ENCODE results near the gene CDK12. TPM values are rescaled to one million over a fixed set of nuclear protein-coding genes. Genes with fewer than 3 reads are reported as not detected.

Gene CDK12
- total RNA-seq, 2 donors from 2014 or later: 17.4 to 25.1 TPM

GRCh38 chr17:39529455-39529854 lies 68.2 kb downstream of the CDK12 start:
- intact Hi-C loops (cut with DNase I): no loop called here
- TF ChIP-seq CTCF (IDR thresholded peaks at IDR 0.05) (no peak), POLR2A (IDR thresholded peaks at IDR 0.05) (no peak)
- no peak overlapping the region for H3K4me3 ChIP-seq
- DNase-seq (no peak), ATAC-seq (no peak)
- H3K27me3 ChIP-seq: no peaks in the 10 kb centered on the region
- WGBS, 2 donors: 44 to 45% methylated on average over 2 of the region's 2 CpGs
- no peaks in the 10 kb centered on the region for H3K4me1 ChIP-seq
- H3K27ac ChIP-seq: no peak overlapping the region
- peaks cover 5 to 34% of the 10 kb centered on the region in 2 donors for H3K36me3 ChIP-seq (replicated peaks in 1 of 2; ENCODE audit: insufficient read depth in 1 of 2, low read depth in 2 of 2)
- H3K9me3 ChIP-seq: no peaks in the 10 kb centered on the region

GRCh38 chr17:39530513-39530912 lies 69.2 kb downstream of the CDK12 start:
- no peak overlapping the region for H3K27ac ChIP-seq
- no peaks in the 10 kb centered on the region for H3K4me1 ChIP-seq
- DNase-seq: no peak
- H3K4me3 ChIP-seq: no peak overlapping the region
- H3K9me3 ChIP-seq: no peaks in the 10 kb centered on the region
- no peaks in the 10 kb centered on the region for H3K27me3 ChIP-seq
- WGBS, 2 donors: 84 to 89% methylated on average over 7 to 10 of the region's 10 CpGs
- TF ChIP-seq POLR2A (IDR thresholded peaks at IDR 0.05) (no peak), CTCF (IDR thresholded peaks at IDR 0.05) (no peak)
- ATAC-seq: no peak
- H3K36me3 ChIP-seq (replicated peaks in 1 of 2; ENCODE audit: insufficient read depth in 1 of 2, low read depth in 2 of 2): peaks cover 0 to 25% of the 10 kb centered on the region in 2 donors
- intact Hi-C loops (cut with DNase I): no loop called here

DNA sequence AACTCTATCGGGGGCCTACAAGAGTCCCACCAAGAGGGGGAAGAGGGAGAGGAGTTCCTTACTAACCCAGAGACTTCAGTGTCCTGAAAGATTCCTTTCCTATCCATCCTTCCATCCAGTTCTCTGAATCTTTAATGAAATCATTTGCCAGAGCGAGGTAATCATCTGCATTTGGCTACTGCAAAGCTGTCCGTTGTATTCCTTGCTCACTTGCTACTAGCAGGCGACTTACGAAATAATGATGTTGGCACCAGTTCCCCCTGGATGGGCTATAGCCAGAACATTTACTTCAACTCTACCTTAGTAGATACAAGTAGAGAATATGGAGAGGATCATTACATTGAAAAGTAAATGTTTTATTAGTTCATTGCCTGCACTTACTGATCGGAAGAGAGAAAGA lies 70.0 kb downstream of the CDK12 start:
- DNase-seq: no peak

GRCh38 chr17:39533891-39534290 lies 72.6 kb downstream of the CDK12 start:
- H3K9me3 ChIP-seq: no peaks in the 10 kb centered on the region
- no peak for DNase-seq
- peaks cover 0 to 20% of the 10 kb centered on the region in 2 donors for H3K36me3 ChIP-seq (replicated peaks in 1 of 2; ENCODE audit: insufficient read depth in 1 of 2, low read depth in 2 of 2)
- no peaks in the 10 kb centered on the region for H3K27me3 ChIP-seq
- no peak for ATAC-seq
- 59 to 67% methylated on average over 4 of the region's 4 CpGs for WGBS, 2 donors
- H3K4me3 ChIP-seq: no peak overlapping the region
- H3K4me1 ChIP-seq: no peaks in the 10 kb centered on the region
- TF ChIP-seq CTCF (IDR thresholded peaks at IDR 0.05) (no peak), POLR2A (IDR thresholded peaks at IDR 0.05) (no peak)
- H3K27ac ChIP-seq: no peak overlapping the region
- intact Hi-C loops (cut with DNase I): no loop called here

More for the DNA sequence above, 70.0 kb downstream of the CDK12 start:
- 84 to 90% methylated on average over 6 of the region's 6 CpGs for WGBS, 2 donors
- intact Hi-C loops (cut with DNase I): no loop called here
- Histone ChIP-seq H3K4me3 (no peak overlapping the region), H3K27me3 (no peaks in the 10 kb centered on the region), H3K36me3 (replicated peaks in 1 of 2; ENCODE audit: insufficient read depth in 1 of 2, low read depth in 2 of 2) (peaks cover 0 to 21% of the 10 kb centered on the region in 2 donors), H3K4me1 (no peaks in the 10 kb centered on the region), H3K27ac (no peak overlapping the region), H3K9me3 (no peaks in the 10 kb centered on the region)
- TF ChIP-seq POLR2A (IDR thresholded peaks at IDR 0.05): no peak
- ATAC-seq: no peak

DNA sequence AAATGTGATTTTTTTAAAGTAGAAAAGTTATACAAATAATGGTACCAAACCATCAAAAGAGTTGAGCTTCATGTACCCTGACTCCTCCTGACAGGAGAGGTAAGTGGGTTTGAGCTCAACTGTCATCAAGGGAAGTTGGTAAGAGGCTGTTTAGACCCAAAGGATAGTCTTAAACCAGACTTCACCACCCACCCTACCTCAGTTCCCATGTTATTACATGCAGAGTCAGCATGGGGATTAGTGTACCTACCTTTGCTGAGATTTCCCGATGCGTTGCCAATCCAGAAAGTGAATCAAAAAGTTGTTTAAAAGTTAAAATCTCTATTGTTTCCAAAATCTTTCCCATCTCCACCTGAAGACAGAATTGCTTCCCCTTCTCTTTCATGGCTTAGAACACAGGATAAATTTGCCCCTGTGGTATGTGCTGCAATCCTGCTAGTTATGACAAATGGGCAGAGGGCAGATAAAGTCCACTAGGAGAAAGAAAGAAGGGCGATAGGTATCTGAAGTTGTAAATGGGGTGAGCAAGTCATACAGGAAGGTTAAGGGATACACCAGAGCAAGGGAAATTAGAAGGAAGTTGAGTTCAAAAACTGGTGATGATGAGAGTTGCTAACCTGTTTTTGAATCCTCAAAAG lies 73.6 kb downstream of the CDK12 start:
- Histone ChIP-seq H3K4me3 (no peak overlapping the region), H3K27me3 (no peaks in the 10 kb centered on the region), H3K9me3 (no peaks in the 10 kb centered on the region), H3K27ac (no peak overlapping the region), H3K36me3 (replicated peaks in 1 of 2; ENCODE audit: insufficient read depth in 1 of 2, low read depth in 2 of 2) (peaks cover 0 to 11% of the 10 kb centered on the region in 2 donors), H3K4me1 (no peaks in the 10 kb centered on the region)
- TF ChIP-seq POLR2A (IDR thresholded peaks at IDR 0.05) (no peak), CTCF (IDR thresholded peaks at IDR 0.05) (no peak)
- intact Hi-C loops (cut with DNase I): no loop called here
- ATAC-seq (no peak), DNase-seq (no peak)
- 95 to 96% methylated on average over 3 of the region's 3 CpGs for WGBS, 2 donors

Measured in body of pancreas (tissue), 4 donors.